MCF 10A (cell line): ENCODE results near the gene KANK2. TPM values are rescaled to one million over a fixed set of nuclear protein-coding genes. Genes with fewer than 3 reads are reported as not detected.
"Not testable (repeated sequence)": the region's sequence is repeated elsewhere in the genome, so short reads cannot be mapped to it uniquely, and the experiment has no call there.

ENCODE experiments used
- BruUV-seq: library from RNA; stranded (reverse); fragments of 400-500 nt; replicated peaks from 2 replicates; lab custom pipeline; 2021; lab: Mats Ljungman, UMichigan
- CTCF ChIA-PET: fragments of 300-600 bp; sonication (Branson Sonifier 250); formaldehyde crosslinking; extraction: SDS; loops from one replicate; lab custom pipeline; 2021; ENCODE audit warnings: antibody characterized with exemption, inconsistent platforms; lab: Yijun Ruan, JAX
- POLR2A ChIA-PET: fragments of 300-600, 350-650 bp; sonication (Branson Sonifier 250); formaldehyde crosslinking; extraction: SDS; loops from one replicate; lab custom pipeline; 2020; ENCODE audit warnings: antibody characterized with exemption, inconsistent platforms; lab: Yijun Ruan, JAX
- DNase-seq: peaks from one replicate; pipeline ENCODE4 v3.0.0-alpha.2; 2018; ENCODE audit not compliant: unreplicated experiment
- H3K27ac Mint-ChIP-seq: one replicate; pipeline ENCODE4 v1.8.0; 2022; ENCODE audit warnings: mild to moderate bottlenecking, low read depth, mixed read lengths; ENCODE audit not compliant: unreplicated experiment
- H3K27me3 Mint-ChIP-seq: one replicate; pipeline ENCODE4 v1.8.0; 2022; ENCODE audit warnings: mixed read lengths; ENCODE audit not compliant: insufficient read depth, unreplicated experiment
- H3K36me3 Mint-ChIP-seq: one replicate; pipeline ENCODE4 v1.8.0; 2022; ENCODE audit warnings: mild to moderate bottlenecking, moderate library complexity, mixed read lengths; ENCODE audit not compliant: insufficient read depth, unreplicated experiment
- H3K4me1 Mint-ChIP-seq: one replicate; pipeline ENCODE4 v1.8.0; 2022; ENCODE audit warnings: mixed read lengths; ENCODE audit not compliant: insufficient read depth, unreplicated experiment
- H3K4me3 Mint-ChIP-seq: one replicate; pipeline ENCODE4 v1.8.0; 2022; ENCODE audit warnings: mild to moderate bottlenecking, moderate library complexity, mixed read lengths; ENCODE audit not compliant: unreplicated experiment
- H3K9me3 Mint-ChIP-seq: one replicate; pipeline ENCODE4 v1.8.0; 2022; ENCODE audit warnings: mixed read lengths; ENCODE audit not compliant: unreplicated experiment
- CTCF ChIP-seq: fragments of 200-600 bp; IDR thresholded peaks from one replicate; pipeline ENCODE4 v1.8.0; 2022; ENCODE audit warnings: antibody characterized with exemption, mild to moderate bottlenecking; ENCODE audit not compliant: unreplicated experiment
- intact Hi-C: fragments of 100-400 bp; cut with micrococcal nuclease; formaldehyde crosslinking; loops from 2 replicates; pipeline ENCODE4 v1.14.1; 2022
- total RNA-seq: library from RNA; stranded (reverse); gene quantifications from 2 replicates; pipeline ENCODE4 v1.2.3, GENCODE V29; 2022

KANK2 gene
- total RNA-seq, 1 experiment from 2014 or later, result 29.2 TPM

GRCh38 chr19:11123114-11123513 lies 74.2 kb downstream of the KANK2 start:
- peaks cover 100% of the 10 kb centered on the region for H3K36me3 Mint-ChIP-seq
- TF ChIP-seq CTCF, result no peak
- CTCF ChIA-PET, result interaction anchor here (0.6 to 0.7 kb wide), 3 partner anchors 176 to 1268 kb away, joined by 4 to 5 read pairs (median 4); no protein-coding TSS in a partner anchor
- no peaks in the 10 kb centered on the region for H3K9me3 Mint-ChIP-seq
- POLR2A ChIA-PET, result interaction anchor here (0.6 kb wide), 1 partner anchor 164 kb away, joined by 3 read pairs; no protein-coding TSS in a partner anchor
- H3K27me3 Mint-ChIP-seq, result no peaks in the 10 kb centered on the region
- intact Hi-C loops, result no loop called here
- no peaks in the 10 kb centered on the region for H3K4me1 Mint-ChIP-seq
- H3K27ac Mint-ChIP-seq, result no peak overlapping the region
- no peak overlapping the region for H3K4me3 Mint-ChIP-seq
- DNase-seq, result no peak
- BruUV-seq, result no TSS peak

DNA sequence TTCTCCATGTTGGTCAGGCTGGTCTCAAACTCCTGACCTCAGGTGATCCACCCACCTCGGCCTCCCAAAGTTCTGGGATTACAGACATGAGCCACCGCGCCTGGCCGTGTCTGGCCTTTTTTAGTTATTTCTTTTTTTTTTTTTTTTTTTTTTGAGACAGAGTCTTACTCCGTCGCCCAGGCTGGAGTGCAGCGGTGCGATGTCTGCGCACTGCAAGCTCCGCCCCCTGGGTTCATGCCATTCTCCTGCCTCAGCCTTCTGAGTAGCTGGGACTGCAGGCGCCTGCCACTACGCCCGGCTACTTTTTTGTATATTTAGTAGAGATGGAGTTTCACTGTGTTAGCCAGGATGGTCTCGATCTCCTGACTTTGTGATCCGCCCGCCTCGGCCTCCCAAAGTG lies 75.4 kb downstream of the KANK2 start:
- H3K27me3 Mint-ChIP-seq, H3K4me3 Mint-ChIP-seq, H3K4me1 Mint-ChIP-seq, POLR2A ChIA-PET, intact Hi-C loops, H3K27ac Mint-ChIP-seq, BruUV-seq, DNase-seq, H3K9me3 Mint-ChIP-seq: not testable (repeated sequence)
- CTCF ChIA-PET, result interaction anchor here (0.6 to 0.7 kb wide), 2 partner anchors 278 to 578 kb away, joined by 3 read pairs; no protein-coding TSS in a partner anchor
- H3K36me3 Mint-ChIP-seq, result peaks cover 100% of the 10 kb centered on the region

- no peak for TF ChIP-seq CTCF
- Mint-ChIP-seq H3K27me3 (no peaks in the 10 kb centered on the region), H3K4me3 (no peak overlapping the region), H3K9me3 (no peaks in the 10 kb centered on the region), H3K36me3 (peaks cover 100% of the 10 kb centered on the region), H3K27ac (no peak overlapping the region), H3K4me1 (no peaks in the 10 kb centered on the region)
- DNase-seq, result no peak
- CTCF ChIA-PET, result interaction anchor here (0.6 to 1.3 kb wide), 2 partner anchors 10 to 52 kb away, joined by 3 to 7 read pairs; no protein-coding TSS in a partner anchor
- no TSS peak for BruUV-seq
- POLR2A ChIA-PET, result no interaction called here
- intact Hi-C loops, result no loop called here
Measured at GRCh38 chr19:11116507-11116906, 80.8 kb downstream of the KANK2 start.

DNA sequence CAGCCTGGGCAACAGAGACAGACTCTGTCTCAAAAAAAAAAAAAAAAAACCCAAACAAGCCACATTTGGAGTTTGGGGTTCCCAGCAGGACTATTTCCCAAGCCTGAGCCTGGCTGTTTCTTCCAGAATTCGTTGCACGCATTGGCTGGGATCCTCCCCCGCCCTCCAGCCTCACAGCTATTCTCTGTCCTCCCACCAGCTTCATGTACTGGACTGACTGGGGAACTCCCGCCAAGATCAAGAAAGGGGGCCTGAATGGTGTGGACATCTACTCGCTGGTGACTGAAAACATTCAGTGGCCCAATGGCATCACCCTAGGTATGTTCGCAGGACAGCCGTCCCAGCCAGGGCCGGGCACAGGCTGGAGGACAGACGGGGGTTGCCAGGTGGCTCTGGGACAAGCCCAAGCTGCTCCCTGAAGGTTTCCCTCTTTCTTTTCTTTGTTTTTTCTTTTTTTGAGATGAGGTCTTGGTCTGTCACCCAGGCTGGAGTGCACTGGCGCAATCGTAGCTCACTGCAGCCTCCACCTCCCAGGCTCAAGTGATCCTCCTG lies 81.4 kb downstream of the KANK2 start:
- Mint-ChIP-seq H3K4me1 (no peaks in the 10 kb centered on the region), H3K27me3 (no peaks in the 10 kb centered on the region), H3K27ac (peak overlapping the region; percentile 76), H3K9me3 (no peaks in the 10 kb centered on the region), H3K36me3 (peaks cover 100% of the 10 kb centered on the region), H3K4me3 (no peak overlapping the region)
- TF ChIP-seq CTCF, result no peak
- ChIA-PET POLR2A (no interaction called here), CTCF (interaction anchor here (0.6 to 1.3 kb wide), 2 partner anchors 10 to 177 kb away, joined by 3 to 7 read pairs; no protein-coding TSS in a partner anchor)
- no TSS peak for BruUV-seq
- intact Hi-C loops, result no loop called here
- no peak for DNase-seq
